Stimulated activated CD4-positive, alpha-beta T cell treated with anti-CD3 and anti-CD28 coated beads, TNF-alpha, amount 100 ng/mL, for 4 hours (primary cell): Measurements from ENCODE around the gene SPATA32.

Experiments
- DNase-seq, 3 experiments: peaks; one replicate each; pipeline ENCODE4 v3.0.0-alpha.2; 2020; ENCODE audit warnings: low read depth in 3 of 3

SPATA32 gene

DNA sequence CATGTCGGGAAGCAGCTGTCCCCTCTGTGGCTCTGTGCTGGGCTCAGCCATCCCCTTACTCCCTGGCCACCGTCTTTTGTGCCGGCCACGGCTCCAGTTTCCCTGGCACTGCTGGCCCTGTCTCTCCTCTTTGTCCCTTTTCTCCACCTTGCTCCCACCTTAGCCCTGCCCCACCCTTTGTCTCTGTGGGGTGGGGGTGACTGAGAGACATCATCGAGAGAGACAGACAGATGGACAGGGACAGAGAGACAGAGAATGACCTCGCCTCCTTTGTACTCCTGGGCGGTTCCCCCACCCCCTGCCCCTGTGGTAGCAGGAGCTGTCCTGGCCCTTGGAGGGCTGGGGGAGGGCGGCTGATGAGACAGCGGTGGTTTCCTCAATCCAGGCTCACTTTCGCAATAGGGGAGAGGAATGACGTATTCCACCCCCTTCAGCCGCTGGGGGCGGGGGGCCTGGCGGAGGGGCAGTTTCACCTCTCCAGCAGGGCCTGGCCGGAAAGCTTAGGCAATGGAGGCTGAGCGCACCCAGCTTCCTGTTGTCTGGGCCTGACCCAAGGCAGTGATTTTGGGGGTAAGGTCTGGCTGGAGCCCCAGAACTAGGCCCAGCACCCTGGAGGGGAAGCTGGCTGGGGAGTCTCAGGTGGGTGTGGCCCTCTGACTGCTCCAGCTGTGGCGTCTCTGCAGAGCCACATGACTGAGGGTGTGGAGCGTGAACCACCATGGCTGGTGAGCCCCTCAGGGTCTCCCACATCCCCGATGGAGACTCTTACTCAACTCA lies 32.9 kb downstream of the SPATA32 start:
- DNase-seq = peak; percentile 62 to 78 (median 63)

DNA sequence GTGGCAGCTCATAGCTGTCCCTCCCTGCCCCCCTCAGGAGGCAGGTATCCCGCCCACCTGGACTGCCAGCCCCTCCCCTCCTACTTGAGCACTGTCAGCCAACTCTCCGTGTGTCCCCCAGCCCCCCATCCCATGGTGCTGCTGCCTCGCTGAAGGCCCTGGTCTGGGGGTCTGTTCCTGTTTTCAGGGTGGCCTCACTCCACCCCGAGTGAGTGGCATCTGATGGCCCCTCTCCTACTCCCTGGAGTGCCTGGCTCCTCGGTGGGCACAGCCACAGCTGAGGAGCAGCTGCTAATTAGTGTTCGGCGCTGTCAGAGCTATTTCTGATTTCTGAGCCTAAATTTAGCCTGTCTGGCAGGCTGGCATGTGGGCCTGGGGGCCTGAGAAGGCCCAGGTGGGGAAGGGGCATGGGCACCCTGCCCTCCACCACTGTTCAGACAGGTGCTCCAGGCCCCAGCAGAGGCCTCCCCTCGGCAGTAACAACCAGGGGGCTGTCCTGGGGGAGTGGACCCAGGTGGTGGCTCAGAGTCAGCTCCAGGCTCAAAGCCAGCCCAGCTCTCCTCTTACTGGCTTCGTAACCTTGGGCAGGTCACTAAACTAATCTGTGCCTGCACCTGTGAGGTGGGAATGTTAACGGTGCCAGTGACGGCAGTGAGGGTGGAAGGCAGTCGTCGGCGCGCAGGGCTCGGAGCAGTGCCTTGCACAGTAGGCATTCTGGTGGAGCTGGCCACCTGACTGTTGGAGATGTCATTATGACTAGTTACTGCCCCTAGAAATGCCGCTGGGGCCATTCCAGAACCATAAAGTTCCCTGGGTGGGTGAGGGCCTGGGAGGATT lies 33.8 kb downstream of the SPATA32 start:
- no peak for DNase-seq

DNA sequence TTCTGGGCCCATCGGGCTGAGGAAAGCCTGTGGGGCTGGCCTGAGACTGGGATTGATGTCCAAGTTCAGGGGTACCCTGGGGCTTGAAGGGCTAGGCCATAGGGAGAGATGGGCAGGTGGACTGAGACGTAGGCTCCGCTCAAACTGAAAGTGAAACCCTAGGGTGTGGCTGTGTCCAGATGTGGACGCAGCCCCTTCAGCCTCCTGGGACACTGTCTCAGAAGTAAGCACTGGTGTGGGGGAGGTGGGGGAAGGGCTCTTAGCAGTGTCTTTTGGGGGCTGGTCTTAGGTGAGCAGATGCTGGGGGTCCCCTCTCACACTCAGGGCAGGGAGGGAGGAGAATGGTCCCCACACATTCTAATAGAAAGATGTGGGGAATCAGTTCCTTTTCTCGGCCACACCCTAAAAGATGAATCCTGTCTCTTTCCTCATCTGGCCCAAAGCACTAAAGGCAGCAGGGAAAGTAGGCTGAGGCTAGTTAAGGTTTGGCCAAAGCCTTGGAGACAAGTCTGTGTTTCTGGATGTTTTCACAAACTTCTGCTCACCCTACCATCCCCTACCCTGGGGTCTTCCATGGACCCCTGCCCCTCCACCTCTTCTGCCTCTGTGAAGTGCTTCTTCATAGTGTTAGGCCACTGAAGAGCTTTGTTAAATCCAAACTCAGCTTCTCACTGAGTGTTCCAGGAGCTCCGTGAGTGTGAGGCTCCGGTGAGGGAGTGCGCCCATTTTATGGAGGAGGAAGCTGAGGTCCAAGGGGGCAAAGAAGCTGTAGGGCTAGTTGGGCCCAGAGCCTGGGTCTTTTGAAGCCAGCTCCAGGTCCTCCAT lies 34.6 kb downstream of the SPATA32 start:
- DNase-seq = no peak

DNA sequence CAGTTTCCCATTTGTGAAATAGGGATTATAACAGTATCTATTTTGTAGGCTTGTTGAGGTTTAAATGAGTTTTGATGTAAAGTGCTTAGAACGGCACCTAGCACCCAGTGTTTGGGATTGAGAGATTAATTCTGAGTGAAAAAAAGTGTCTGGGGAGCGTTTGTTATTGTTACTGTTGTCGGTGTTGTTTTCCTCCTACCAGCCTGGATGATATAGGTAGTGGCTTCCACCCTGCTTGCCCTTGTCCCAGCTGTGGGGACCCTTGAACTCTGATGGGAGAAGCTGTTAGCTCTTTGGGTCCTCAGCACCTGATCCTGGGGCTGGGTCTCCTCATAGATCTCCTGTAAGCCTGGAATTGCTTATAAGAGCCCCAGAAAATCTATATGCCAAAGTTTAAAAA lies 35.3 kb downstream of the SPATA32 start:
- no peak for DNase-seq

DNA sequence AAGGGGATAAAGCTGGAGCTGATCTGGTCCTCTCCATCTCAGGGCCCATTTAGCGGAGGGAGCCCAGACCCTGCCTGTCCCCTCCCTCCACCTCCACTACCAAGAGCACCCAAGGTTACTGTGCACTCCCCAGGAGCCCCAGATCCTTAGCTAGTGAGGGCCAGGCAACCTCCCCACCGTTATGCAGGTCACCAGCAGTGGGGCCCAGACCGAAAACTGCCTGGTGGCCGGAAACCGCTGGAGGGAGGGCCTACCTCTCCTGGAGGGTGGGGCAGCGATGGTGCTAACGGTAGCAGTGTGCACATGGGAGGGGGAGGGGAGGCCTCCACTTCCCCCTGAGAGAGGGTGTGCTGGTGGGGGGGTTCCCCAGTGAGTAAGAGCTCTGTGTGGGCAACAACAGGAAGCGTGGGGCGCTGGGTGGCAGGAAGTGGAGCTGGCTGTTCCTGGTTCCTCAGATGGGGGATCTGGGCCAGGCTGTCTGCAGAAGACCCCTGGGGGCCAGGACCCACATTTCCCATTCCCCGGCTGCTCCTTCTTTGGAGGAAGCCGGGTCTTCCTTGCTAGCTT lies 35.8 kb downstream of the SPATA32 start:
- DNase-seq = peak; percentile 85 to 94 (median 92)

DNA sequence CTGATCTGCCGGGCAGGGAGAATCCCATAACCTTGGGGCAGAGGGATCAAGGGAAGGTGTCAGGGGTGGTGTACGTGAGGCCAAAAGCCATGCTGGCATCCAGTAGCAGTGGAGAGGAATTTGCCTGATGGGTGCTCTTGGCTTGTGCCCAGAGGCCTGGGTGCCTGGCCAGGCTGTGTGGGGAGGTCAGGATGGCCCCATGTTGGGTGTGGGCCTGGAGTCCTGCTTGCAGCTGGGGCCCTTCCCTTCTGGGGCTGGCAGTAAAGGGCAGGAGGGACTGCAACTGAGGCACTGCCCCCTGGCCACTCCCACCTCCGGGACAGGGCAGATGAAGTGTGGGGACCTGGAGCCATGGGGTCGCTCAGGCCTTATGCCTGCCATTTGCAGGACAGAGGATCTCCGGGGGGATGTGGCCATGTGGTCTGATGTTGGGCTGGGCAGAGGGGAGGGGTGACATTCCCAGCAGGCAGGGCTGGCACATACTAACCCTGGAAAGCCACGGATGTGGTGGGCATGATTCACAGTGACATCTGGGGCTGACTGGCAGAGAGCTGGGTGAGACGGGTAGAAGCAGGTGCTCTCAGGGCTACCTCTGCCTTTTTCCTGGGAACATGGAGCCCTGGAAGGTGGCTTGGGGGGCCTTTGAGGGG lies 36.7 kb downstream of the SPATA32 start:
- DNase-seq = no peak

DNA sequence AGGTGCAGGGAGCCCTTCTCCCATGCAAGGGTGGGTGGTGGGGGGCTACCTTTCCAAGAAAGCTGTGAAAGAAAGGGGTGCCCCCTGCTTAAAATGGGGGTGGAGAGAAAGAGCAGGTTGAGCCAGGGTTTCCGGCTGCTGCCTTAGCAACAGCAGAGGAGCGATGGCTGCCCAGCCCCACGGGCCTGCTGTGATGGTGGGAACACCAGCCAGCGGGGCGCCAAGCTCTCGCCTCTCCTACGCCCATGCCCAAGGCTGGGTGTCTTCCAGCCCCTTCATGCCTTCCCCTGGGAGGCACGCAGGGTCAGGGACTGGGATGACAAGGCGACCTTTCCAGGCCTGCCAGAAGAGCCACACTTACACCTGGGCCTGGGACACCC lies 37.2 kb downstream of the SPATA32 start:
- no peak for DNase-seq

DNA sequence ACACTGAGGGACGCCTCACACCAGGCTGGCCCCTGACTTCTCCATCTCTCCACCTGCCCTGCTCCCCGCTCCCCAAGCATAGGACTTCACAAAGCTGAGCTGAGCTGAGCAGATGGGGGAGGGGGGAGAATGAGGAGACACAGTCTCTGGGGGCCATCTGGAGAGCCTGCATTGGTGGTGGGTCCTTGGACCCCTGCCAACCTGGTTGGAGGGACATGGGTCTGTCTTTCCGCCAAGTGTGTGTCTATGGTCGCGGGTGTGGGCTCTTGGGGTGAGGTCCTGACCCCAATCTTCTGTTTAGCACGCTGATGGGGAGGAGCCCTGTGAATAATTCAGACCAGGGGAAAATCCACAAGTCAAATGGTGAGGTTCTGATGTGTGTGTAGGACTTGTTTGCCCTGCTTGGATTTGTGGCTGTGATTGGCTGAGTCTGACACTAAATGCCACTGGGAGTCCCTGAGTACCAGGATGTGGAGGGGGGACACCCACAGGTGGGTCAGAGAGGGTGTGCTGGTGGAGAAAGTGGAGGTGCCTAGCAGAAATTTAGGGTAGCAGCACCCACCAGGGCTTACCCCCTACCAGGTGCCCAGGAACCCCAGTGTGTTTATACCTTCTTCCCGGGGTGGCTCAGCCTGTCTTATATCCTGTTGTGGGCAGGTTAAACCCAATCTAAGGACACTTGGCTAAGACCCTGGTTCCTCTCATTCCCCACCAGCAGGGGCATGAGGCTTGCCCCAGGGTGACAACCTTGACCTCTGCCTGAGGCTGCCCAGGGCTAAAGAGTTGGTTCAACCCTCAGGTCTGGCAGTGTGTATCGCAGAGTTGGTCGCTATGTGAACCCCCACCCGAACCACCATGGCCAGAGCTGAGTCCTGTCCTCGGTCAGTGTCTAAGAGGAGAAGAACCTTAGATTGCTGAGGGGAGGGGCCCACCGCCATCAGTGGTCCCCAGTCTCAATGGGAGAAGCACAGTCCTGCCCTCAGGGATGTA lies 38.1 kb downstream of the SPATA32 start:
- DNase-seq = no peak

DNA sequence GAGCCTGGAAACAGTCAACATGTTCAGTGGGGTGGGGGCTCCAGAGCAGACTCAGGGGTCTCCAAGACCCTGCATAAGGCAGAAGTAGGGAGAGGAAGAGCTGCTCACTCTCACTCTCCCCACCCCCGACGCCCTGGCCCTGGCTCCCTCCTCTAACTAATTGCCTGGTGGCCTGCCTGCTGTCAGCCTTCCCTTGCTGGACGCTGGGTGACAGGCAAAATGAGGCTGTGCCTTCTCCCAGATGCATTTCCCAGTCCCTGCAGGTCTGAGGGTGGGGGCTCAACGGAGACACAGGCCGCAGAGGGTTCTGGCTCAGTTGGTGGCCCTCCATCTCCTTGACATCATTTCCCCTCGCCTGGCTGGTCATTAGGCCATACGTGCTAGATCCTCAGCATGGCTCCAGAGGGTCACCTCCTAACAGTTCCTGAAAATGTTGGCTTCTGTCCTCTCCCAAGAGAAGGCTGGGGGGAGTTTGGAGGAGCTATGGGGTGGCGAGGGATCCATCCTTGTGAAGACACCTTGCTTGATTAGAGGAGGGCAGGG lies 38.8 kb downstream of the SPATA32 start:
- no peak for DNase-seq

DNA sequence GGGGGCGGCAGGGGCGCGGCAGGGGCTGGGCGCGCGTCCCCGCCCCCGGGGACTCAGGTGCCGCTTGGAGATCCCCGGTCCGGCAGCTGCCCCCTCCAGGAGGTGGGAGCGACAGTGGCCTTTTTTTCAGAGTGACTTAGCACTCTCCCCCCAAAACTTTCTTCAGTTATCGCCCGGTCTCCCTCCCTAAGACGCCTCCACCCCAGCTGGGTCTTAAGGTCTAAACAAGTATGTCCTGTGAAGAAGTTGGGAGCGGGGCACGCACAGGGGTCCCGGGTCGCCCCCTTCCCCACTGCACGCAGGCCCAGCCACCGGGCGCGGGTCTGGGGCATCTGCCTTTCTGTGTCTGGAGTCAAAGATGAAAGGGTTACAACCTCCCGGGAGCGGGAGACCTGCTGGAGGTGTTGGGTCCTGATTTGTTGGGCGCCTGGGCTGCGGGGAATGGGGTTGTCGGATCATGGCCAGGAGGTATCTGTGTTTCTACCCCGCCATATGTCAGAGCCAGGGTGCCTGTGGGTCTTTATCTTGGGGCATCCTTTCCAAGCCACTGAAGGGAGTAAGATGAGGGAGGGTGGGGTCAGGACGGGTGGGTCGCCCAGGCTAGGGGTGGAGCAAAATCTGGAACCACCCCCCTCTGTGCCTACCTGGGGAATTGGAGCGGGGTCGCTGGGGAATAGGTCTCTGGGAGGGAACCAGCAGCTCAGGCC lies 39.5 kb downstream of the SPATA32 start:
- DNase-seq = no peak

DNA sequence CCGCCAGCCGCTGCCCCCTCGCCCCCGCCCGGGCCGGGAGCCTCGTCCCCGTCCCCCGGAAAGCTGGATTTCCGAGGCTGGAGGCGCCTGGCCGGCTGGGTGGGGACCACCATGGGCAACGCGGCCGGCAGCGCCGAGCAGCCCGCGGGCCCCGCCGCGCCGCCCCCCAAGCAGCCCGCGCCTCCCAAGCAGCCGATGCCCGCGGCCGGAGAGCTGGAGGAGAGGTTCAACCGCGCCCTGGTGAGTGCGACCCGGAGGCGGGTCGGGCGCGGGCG lies 39.9 kb downstream of the SPATA32 start:
- no peak for DNase-seq

DNA sequence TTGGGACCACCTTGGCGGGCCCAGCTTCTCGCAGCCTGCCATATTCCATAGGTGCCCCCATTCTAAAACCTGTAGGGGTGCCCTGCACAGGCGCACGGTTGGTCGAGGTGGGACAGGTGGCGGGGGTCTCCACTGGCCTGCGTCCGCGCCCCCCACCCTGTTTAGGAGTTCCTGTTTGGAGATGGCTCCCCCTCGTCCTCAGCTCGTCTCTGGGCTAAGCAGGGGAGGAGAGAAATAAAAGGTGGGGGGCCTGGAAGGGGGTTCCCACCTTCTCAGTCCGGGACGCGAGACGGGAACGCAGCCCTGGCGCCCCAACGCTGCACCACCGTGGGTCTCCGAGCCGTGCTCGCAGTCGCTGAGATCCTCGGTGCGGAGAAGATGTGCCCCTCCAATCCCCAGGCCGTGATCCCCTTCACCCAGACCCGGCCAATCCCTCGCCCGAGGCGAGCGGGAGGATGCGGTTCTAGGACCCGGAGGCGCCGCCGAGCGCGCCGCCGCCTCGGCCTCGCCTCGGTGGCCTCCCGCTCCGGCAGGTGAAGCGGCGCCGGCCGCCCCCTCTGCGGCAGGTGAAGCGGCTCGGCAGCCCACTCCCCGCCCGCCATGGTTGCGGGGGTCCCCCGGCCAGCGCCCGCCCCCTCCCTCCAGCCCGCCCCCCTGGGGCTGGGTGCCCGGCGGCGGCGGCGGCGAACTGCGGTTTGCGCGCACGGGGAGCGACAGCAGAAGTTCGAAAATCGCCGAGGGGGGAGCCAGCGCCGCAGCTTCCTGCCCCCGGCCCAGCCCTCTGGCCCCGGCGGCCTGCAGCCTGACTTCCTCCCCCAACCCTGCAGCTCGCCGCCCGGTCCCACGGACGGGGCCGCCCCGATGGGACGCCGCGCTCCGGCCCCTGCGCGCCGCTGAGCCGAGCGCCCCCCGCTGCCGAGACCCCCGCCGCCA lies 40.5 kb downstream of the SPATA32 start, which contains the start of gene FMNL1:
TSS of gene FMNL1 (plus strand) at position 805 of the 933 bp plus-strand sequence. CDS start 240 bp downstream, outside the sequence.
- no peak for DNase-seq

DNA sequence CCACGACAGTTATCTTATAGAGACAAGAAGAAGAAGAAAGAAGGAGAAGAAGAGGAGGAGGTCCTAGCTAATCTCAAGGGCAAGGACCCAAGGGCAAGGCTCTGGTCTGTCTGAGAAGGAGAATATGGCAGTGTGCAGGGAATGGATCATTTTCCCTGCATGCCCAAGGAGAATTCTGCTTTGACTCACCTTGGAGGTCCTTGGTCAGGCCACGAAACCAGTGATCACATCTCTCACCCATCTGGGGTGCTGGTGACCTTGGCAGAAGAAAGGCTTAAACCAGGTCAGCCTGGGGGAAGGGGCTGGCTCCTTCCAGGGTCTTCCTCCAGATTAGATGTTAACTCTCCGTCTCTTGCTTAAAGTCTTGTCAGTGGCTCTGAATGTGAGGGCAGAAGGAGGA lies 41.8 kb downstream of the SPATA32 start:
- DNase-seq = no peak

DNA sequence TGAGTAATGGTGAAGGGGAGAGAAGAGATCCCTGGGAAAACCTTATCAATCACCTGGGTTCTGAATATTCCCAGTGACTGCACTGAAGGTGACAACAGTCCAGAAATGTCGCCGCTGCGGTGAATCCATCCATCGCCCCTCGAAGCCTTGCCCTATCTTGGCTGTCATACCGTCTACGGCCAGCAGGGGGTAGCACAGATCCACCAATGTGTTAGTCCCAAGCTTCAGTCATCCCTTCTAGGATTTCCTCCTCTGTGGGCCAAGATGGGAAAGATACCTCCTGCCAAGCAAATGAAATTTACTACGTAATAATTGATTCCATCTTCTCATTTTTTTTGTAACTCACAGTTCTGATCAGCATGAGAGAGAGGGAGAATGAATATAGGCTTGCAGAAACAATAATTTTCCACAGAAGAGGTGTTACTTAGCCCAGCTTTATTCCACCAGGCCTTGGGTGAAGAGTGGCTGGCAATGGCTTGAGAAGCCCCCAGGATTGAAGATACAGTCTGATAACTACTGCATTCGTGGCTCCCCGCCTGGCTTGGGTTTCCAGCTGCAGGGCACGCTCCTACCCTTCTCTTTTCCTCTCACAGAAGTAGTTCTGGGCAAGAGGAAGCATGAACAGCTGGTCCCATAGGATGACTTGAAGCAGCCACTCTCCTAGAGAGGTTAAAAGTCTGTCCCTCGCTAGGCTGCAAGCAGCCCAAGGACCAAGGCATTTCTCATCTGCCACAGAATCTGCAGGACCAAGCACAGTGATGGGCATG lies 42.8 kb downstream of the SPATA32 start:
- DNase-seq = peak; percentile 71 to 85 (median 80)
